NOMO-1 (cell line): ENCODE data around the gene FHDC1.

Experiments
- DNase-seq, 2 experiments: peaks; one replicate each; lab custom pipeline; 2025; ENCODE audit not compliant: unreplicated experiment in 2 of 2; lab: John Stamatoyannopoulos, UW

The FHDC1 gene

DNA sequence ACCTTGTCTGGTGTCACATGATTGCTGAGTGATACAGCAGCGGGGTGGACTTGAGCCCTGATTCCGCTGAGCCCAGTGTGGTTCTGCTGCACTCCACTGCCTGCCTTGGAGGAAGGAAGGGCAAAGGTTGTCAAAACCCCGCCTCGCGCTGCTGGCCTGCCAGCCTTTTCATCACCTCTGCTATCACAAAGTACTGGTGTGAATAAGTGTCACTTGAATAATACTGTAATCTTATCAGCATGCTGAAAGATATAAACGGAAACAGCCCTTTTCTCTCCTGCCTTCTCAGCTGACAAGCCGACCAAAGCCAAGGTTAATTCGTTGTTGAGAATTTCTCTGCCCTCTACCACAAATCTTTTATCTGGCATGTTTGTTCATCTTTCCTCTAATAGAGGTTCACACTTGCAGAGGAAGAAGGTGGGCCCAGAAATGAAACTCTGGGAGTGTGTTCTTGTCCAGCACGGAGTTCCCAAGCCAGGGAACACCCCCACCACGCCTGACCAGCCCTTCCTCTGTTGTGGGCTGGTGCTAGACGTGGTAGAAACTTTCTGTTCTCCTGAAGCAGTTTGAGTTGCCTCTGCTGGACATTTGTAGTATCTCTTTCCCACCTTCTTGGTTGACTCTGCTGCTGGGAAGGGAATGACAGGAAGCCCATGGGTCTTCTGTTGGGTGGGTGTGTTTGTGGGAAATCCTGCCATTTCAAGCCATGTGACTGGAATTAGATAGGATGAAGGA lies 21.5 kb downstream of the FHDC1 start:
- DNase-seq = no peak

DNA sequence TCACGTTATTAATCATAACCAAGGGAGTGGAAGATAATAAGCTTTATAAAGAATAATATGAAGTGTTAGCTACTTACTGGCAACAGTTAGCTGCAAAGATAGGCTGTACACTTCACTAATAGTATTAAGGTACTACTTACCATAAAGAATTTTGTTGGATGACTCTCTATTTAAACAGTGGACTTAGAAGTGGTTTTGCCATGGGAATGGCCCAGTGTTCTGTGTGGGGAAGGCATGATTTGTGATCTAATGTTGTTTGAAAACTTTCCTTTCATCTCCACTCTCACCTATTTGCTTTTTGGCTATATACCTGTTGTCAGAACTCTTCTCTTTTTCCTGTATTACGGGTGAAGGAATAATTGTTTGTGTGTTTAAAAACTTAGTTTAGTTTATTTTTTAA lies 23.0 kb downstream of the FHDC1 start:
- no peak for DNase-seq

DNA sequence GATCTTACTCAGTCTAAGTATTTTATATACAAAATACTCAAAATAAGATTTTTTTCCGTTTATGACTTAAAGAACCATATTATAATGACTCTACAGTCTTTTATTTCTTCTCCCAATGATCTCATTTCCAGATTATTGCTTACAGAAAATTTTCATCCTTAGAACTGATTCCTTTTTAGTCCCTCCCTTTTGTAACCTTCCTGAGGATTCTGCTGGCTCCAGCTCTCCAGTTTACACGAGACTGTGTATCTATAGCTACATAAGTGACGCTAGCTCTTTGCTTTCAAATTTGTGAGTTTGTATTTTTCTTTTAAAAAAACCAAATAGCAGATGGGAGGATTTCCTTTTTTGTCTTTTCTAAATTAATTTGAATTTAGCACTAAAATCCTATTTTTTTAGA lies 24.0 kb downstream of the FHDC1 start:
- DNase-seq = no peak

DNA sequence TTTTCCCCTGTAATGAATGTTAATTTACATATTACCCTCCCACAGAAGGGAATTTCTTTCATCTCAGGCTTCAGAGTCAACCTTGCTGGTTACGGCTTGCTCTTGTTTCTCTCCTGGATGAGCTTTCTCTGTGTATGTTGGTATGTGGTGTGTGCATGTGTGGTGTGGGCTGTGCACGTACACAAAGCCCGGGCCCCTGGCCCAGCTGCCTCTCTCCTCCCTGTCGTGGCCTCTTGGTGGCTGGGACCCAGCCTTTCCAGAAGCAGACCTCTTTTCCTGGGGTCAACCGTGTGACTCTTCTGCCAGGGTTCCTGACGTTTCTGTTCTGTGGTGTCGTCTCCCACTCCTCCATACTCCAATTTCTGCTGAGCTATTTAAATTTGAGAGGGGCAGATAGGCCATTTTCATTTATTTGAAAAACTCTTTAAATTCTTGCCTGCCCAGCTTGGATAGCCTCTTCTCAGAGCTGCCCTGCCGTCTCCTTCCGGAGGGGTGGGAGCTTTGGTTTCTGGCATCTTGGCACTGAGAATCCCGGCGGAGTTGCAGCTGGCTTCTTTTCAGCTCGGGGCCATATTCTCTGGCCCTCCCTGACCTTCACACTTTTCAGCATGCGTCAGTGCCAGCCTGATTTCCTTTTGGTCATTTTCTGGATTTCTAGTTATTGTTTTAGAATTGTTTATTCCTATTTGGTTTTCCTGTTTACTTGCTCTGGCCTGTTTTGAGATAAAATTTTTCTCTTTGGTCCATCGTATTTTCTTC lies 25.1 kb downstream of the FHDC1 start:
- DNase-seq = no peak

- DNase-seq = no peak
These were observed 25.6 kb downstream of the FHDC1 start for GRCh38 chr4:152961773-152962115.

DNA sequence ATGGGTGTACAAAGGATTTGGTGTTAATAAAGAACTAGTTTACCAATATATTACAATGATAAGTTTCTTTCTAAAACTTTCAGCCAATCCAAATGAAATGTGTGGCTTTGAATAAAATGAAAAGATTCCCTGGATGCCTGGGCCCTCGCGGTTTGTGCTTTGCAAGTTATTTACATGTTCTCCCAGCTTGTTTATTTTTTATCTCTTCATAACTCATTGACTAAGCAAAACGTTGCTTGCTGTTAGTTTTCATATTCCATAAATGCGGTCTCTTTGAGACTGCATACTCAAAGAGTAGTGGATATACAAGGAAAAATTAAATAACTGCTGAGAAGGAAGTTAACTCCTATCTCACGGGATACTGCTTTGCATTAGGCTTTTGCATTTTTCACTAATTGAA lies 26.0 kb downstream of the FHDC1 start:
- no peak for DNase-seq

DNA sequence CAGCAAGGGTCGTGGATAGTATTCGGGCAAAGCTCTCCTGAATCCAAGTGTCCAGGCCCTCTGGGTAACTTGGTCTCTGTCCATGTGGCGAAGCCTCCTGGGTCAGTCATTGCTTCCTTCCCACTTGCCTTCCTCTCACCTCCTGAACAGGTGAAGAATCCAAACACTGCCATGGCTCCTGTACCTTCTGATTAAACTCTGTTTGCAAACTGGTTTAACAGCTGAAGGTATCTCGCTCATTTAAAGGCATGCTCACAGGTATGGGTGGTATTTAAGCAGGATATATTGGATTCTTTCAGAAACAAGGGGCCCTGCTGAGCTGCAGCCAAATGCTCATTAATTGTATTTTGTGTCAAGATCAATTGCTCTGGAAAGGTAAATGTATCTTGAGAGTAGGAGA lies 28.2 kb downstream of the FHDC1 start:
- no peak for DNase-seq

- DNase-seq = no peak
These were observed 29.5 kb downstream of the FHDC1 start for GRCh38 chr4:152965611-152966010.

DNA sequence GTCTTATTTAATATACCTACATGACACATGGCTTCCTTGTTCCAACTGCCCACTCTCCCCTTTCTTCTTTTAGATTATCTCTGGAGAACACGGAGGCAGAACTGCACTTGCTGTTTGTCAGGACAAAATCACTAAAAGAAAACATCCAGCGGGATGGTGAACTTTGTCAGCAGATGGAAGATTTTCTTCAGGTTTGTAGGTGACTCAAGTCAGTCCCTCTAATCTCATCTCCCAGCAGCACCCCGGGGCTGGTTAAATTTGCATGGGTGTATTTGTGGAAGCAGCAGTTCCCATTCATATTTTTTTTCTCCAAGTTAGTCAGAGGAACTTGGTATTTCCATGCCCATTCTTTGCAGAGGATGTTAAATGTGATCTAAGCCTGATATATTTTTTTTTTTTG lies 31.8 kb downstream of the FHDC1 start:
- DNase-seq = no peak

- DNase-seq = no peak
These were observed 32.8 kb downstream of the FHDC1 start for GRCh38 chr4:152968806-152969394.

DNA sequence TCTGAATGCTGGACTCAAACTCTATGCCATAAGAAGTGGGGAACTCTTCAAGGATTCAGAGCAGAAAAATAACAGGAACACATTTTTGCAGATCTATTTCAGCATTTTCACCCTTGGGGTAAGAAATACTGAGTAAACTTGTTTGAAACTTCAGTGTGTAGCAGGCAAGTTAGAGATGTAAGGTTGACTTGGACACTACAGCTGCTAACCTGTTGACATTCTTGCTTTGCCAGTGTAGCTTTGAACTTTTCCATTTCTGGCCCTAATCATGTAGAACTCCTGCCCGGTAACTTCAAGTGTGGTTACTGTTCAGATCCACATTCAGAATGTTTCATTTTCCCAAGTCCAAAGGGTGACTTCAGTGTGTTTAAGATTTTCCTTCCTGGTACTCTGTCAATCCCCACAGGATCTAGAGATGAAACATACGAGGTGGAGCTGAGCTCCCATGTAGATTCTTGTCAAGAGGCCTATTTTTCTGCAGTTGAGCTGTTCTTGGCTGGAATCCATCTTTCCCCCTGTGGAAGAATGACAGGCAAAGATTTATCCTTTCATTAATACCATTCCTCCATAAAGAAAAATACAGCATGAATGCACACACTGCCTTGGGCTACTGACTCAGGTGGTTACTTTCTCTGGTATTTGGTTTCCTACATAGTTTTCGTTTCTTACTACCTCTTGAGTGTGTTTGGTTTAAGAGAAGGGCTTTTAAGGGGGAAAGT lies 34.1 kb downstream of the FHDC1 start:
- no peak for DNase-seq

DNA sequence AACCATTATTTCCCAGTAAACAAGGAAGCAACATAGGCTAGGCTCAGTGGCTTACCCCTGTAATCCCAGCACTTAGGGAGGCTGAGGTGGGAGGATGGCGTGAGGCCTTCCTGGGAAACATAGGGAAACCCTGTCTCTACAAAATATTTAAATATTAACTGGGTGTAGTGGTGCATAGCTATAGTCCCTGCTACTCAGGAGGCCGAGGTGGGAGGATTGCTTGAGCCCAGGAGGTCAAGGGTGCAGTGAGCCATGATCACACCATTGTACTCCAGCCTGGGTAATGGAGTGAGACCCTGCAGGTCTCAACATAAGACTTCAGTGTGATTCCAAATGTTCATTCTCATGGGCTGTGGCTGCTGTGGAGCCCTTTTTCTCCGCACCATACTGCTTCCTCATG lies 34.9 kb downstream of the FHDC1 start:
- DNase-seq = no peak

GRCh38 chr4:152972821-152973628 lies 36.9 kb downstream of the FHDC1 start:
- DNase-seq = no peak

DNA sequence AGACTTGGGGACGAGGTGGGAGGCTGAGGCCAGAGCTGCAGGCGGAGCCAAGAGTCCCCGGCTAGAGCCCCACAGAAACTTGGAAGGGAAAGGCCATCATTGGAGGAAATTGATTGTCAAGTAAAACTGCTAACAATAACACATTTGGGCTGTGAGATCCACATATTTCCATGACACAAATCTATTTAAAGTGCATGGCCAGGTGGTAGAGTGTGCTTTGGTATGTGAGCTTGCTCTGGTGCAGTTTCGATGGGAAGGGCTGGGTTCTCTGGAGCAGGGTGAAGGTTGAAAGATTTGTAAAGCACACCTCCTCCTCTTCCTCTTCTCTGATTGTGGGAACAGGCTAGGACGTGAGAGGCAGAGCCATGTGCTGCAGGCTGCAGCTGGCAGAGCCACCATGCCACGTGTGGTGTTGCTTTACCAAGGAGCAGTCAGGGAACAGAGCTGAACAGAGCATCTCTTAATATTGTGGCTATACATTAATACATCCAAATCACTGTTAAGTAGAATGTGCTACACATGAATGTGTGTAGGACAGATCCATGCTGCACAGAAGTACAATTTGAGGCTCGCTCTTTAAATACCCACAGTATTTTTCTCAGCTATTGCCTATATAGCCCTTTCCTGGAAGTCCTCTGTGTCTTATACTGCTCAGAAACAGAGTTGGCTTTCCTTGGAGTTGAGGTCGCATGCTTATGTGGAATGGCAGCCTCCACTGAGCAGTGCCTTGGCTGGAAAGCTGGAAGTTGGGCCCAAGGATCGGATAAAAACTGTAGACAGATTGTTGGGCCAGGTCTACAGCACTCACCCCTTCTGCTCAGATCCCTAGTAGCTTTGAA lies 37.7 kb downstream of the FHDC1 start:
- DNase-seq = no peak

DNA sequence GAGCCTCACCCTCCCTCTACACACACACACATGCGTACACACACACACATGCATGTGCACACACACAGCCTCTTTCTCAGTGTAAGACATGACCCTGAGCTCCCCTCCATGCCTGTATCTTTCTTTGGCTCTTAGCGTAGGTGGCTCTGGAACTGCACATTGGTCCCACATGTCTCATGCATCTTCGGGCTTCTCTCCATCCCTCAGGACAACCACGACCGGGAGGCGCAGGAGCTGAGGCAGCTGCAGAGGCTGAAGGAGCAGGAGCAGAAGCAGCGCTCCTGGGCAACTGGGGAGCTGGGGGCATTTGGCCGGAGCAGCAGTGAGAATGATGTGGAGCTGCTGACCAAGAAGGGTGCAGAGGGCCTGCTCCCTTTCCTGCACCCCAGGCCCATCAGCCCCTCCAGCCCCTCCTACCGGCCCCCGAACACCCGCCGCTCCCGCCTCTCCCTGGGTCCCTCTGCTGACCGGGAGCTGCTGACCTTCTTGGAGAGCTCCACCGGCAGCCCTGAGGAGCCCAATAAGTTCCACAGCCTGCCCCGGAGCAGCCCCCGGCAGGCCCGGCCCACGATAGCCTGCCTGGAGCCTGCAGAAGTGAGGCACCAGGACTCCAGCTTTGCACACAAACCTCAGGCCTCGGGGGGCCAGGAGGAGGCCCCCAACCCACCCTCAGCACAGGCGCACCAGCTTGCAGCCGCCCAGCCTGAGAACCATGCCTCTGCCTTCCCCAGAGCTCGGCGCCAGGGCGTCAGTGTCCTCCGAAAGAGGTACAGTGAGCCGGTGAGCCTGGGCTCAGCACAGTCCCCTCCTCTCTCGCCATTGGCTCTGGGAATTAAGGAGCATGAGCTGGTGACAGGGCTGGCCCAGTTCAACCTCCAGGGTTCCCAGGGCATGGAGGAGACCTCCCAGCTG lies 38.6 kb downstream of the FHDC1 start:
- DNase-seq = no peak

- no peak for DNase-seq
These were observed 39.5 kb downstream of the FHDC1 start for GRCh38 chr4:152975380-152976211.

GRCh38 chr4:152976212-152976761 lies 40.2 kb downstream of the FHDC1 start:
- DNase-seq = no peak
